ENCODE results near the gene AUTS2. TPM values are rescaled to one million over a fixed set of nuclear protein-coding genes. Genes with fewer than 3 reads are reported as not detected.

Gene AUTS2
- total RNA-seq, 1 donor from 2014 or later: 9.9 TPM

DNA sequence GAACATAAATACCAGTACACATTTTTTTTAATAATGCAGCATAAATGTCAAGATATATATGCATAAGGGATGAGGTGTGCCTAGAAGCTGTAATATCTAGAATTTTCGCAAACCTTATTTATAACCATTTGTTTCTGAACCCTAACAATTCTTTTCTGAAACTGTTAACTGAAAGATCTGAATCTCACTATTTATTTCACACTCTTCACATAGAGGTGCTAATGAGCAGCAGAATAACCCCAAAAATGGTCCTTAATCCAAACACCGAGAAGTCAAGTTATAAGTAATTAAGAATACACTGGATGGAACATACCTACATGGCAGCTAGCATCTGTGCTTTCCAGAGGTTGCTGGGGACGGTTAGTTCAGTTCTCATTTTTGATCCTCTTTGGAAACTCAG lies 742.0 kb downstream of the AUTS2 start:
- no peak for DNase-seq (ENCODE audit: low read depth)
- Histone ChIP-seq H3K27me3 (ENCODE audit: control insufficient read depth, insufficient read depth, low read length) (no peaks in the 10 kb centered on the region), H3K4me3 (ENCODE audit: low read depth, low read length) (no peak overlapping the region), H3K36me3 (ENCODE audit: control insufficient read depth, insufficient read depth, low read length) (no peaks in the 10 kb centered on the region)
- TF ChIP-seq, protein P1, sequence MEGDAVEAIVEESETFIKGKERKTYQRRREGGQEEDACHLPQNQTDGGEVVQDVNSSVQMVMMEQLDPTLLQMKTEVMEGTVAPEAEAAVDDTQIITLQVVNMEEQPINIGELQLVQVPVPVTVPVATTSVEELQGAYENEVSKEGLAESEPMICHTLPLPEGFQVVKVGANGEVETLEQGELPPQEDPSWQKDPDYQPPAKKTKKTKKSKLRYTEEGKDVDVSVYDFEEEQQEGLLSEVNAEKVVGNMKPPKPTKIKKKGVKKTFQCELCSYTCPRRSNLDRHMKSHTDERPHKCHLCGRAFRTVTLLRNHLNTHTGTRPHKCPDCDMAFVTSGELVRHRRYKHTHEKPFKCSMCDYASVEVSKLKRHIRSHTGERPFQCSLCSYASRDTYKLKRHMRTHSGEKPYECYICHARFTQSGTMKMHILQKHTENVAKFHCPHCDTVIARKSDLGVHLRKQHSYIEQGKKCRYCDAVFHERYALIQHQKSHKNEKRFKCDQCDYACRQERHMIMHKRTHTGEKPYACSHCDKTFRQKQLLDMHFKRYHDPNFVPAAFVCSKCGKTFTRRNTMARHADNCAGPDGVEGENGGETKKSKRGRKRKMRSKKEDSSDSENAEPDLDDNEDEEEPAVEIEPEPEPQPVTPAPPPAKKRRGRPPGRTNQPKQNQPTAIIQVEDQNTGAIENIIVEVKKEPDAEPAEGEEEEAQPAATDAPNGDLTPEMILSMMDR (IDR thresholded peaks at IDR 0.05; ENCODE audit: insufficient read depth, low read length, poor library complexity, severe bottlenecking): no peak

DNA sequence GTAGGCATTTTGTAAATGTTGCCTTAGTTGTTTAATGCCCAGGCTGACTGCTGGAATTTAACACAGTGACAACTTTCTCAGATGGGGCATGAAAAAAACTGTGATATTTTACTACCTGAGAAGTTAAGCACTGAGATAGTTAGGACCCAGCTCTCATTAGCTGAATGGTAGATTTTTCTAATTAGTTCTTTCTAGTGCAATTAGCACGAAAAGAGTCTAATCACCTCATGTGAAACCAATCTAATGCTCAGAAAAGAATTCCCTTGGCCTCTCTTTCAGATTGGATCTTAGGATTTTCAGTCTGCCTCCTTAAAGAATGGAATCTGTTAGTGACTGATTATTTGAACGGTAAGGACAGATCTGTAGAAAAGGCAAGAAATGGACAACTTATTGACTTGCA lies 743.2 kb downstream of the AUTS2 start:
- no peak for DNase-seq (ENCODE audit: low read depth)
- TF ChIP-seq, protein P1 (IDR thresholded peaks at IDR 0.05; ENCODE audit: insufficient read depth, low read length, poor library complexity, severe bottlenecking): no peak
- Histone ChIP-seq H3K27me3 (ENCODE audit: control insufficient read depth, insufficient read depth, low read length) (no peaks in the 10 kb centered on the region), H3K36me3 (ENCODE audit: control insufficient read depth, insufficient read depth, low read length) (no peaks in the 10 kb centered on the region), H3K4me3 (ENCODE audit: low read depth, low read length) (no peak overlapping the region)

DNA sequence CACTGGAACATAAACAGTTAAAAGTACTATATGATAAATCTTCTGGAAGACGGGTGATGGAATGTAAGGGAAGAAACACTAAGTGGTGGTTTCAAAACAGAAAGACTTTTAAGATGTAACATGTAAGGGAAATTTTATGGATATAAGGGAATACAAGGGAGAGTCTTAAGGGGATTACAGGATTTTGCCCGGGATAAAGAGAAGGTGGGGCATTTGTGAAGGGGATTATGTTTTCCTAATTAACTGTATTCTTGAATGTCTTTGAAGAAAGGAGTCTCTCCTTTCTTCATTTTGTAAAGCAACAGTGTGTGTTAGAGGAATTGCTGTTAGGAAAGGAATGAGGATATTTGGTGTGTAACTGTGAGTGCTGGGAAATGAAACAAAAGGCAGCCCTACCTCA lies 745.2 kb downstream of the AUTS2 start:
- TF ChIP-seq, protein P1 (IDR thresholded peaks at IDR 0.05; ENCODE audit: insufficient read depth, low read length, poor library complexity, severe bottlenecking): no peak
- no peak for DNase-seq (ENCODE audit: low read depth)

DNA sequence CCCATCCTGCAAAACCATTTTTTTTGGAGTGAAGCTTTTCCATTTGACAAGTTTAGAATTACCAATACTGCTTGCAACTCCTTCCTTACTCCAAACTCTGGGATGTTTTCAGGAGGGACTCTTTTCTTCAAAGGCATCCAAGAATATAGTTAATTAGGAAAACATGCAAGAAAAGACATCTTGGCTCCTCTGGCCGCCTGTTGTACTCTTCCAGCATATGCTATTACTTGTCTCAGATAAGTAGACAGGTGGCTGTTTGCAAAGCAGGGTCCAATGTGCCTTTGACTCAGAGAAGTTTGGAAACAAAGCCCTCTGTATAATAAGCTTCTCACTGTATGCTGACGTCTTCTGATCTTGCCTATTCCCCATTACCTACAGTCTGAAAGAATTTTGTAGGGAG lies 746.5 kb downstream of the AUTS2 start:
- Histone ChIP-seq H3K4me3 (ENCODE audit: low read depth, low read length) (no peak overlapping the region), H3K27me3 (ENCODE audit: control insufficient read depth, insufficient read depth, low read length) (no peaks in the 10 kb centered on the region), H3K36me3 (ENCODE audit: control insufficient read depth, insufficient read depth, low read length) (no peaks in the 10 kb centered on the region)
- DNase-seq (ENCODE audit: low read depth): no peak
- TF ChIP-seq, protein P1 (IDR thresholded peaks at IDR 0.05; ENCODE audit: insufficient read depth, low read length, poor library complexity, severe bottlenecking): no peak

More for the DNA sequence above, 745.2 kb downstream of the AUTS2 start:
- H3K4me3 ChIP-seq (ENCODE audit: low read depth, low read length): no peak overlapping the region
- H3K27me3 ChIP-seq (ENCODE audit: control insufficient read depth, insufficient read depth, low read length): no peaks in the 10 kb centered on the region
- H3K36me3 ChIP-seq (ENCODE audit: control insufficient read depth, insufficient read depth, low read length): no peaks in the 10 kb centered on the region

DNA sequence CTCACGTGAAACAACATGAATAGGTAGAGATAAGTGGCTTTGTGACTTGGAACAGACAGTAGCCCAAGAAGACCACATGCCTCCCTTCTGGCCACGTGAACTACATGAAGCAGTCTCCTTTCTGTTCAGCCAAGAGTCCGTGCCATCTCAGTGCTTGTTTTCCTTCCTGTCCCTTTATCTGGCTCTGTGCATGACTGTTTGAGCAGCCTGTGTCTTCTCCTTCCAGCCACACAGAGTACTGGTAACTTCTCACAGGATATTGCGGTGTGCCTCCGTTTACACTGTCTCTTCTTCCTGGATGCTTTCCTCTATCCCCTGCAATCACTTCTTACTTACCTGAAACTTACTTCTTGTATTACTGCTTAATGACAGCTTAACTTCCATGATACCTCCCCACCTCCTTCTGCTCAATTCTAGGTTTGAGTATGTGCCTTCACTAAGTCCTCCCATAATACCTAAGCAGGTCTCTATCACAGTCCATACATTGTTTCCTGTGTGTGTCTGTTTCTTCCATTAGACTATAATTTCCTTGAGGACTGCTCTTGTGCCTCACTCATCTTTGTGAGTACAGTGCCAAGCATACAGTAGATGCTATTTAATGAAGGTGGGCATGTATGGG lies 748.7 kb downstream of the AUTS2 start:
- Histone ChIP-seq H3K4me3 (ENCODE audit: low read depth, low read length) (no peak overlapping the region), H3K36me3 (ENCODE audit: control insufficient read depth, insufficient read depth, low read length) (no peaks in the 10 kb centered on the region), H3K27me3 (ENCODE audit: control insufficient read depth, insufficient read depth, low read length) (no peaks in the 10 kb centered on the region)
- no peak for DNase-seq (ENCODE audit: low read depth)
- TF ChIP-seq, protein P1 (IDR thresholded peaks at IDR 0.05; ENCODE audit: insufficient read depth, low read length, poor library complexity, severe bottlenecking): no peak

Measured in kidney epithelial cell (primary cell).